H1 (cell line): Measurements from ENCODE around the gene NCOA5. TPM values are rescaled to one million over a fixed set of nuclear protein-coding genes. Genes with fewer than 3 reads are reported as not detected.

ENCODE experiments used
- CTCF ChIA-PET: fragments of 300-600 bp; sonication (Branson Sonifier 250); formaldehyde crosslinking; loops from one replicate; lab custom pipeline; 2021; ENCODE audit not compliant: partially characterized antibody; lab: Charles Lee
- POLR2A ChIA-PET: fragments of 300-600 bp; sonication (Branson Sonifier 250); formaldehyde crosslinking; loops from one replicate; lab custom pipeline; 2021; ENCODE audit warnings: inconsistent platforms; ENCODE audit not compliant: partially characterized antibody; lab: Charles Lee
- DNase-seq, 2 experiments: peaks; one replicate each; pipeline versions ENCODE4 v3.0.0 to v3.0.0-alpha.2; 2010 to 2022; ENCODE audit warnings: low spot score in 2 of 2, low read depth in 1 of 2, mixed read lengths in 1 of 2
- FAIRE-seq: peaks from 2 replicates; lab custom pipeline; 2011; peaks lifted over from hg19 to GRCh38; lab: Jason Lieb, UNC
- H2AFZ ChIP-seq: 2 replicates; pipeline ENCODE4 v1.8.1; 2012; ENCODE audit warnings: low read length, inconsistent platforms
- H2AK5ac ChIP-seq: 2 replicates; pipeline ENCODE4 v1.6.1; 2013; ENCODE audit warnings: low read depth, low read length
- H2BK120ac ChIP-seq: replicated peaks from 2 replicates; pipeline ENCODE3; 2013; ENCODE audit warnings: low read depth, low read length, inconsistent platforms
- H2BK12ac ChIP-seq: 2 replicates; pipeline ENCODE4 v1.6.1; 2013; ENCODE audit warnings: low read depth, low read length
- H2BK15ac ChIP-seq: 2 replicates; pipeline ENCODE4 v1.6.1; 2013; ENCODE audit warnings: low read length
- H2BK20ac ChIP-seq: 2 replicates; pipeline ENCODE4 v1.6.1; 2013; ENCODE audit warnings: low read length
- H2BK5ac ChIP-seq: 2 replicates; pipeline ENCODE4 v1.6.1; 2013; ENCODE audit warnings: low read depth, low read length
- H3K14ac ChIP-seq: 2 replicates; pipeline ENCODE4 v1.6.1; 2013; ENCODE audit warnings: inconsistent platforms; ENCODE audit not compliant: insufficient read length
- H3K18ac ChIP-seq: 2 replicates; pipeline ENCODE4 v1.6.1; 2013; ENCODE audit warnings: low read length; ENCODE audit errors: extremely low read depth
- H3K23ac ChIP-seq: 2 replicates; pipeline ENCODE4 v1.6.1; 2013; ENCODE audit warnings: inconsistent platforms; ENCODE audit not compliant: insufficient read length
- H3K23me2 ChIP-seq: 2 replicates; pipeline ENCODE4 v1.6.1; 2013; ENCODE audit warnings: low read depth, low read length
- H3K27ac ChIP-seq: 2 replicates; pipeline ENCODE4 v1.6.1; 2011; ENCODE audit warnings: low read depth, low read length, inconsistent platforms
- H3K27me3 ChIP-seq, 4 experiments: replicated peaks in 1 of 4; 1 replicate in 1 of 4; 2 replicates in 3 of 4; pipeline versions ENCODE4 v1.6.1 to v1.8.1; 2011 to 2013; ENCODE audit warnings: low read length in 3 of 4, mild to moderate bottlenecking in 3 of 4, inconsistent platforms in 2 of 4, mixed read lengths in 2 of 4, moderate library complexity in 1 of 4; ENCODE audit not compliant: control insufficient read depth in 3 of 4, insufficient read depth in 3 of 4; ENCODE audit errors: extremely low read depth in 1 of 4
- H3K36me3 ChIP-seq, 4 experiments: 2 replicates each; pipeline versions ENCODE4 v1.6.1 to v1.8.1; 2011 to 2013; ENCODE audit warnings: mild to moderate bottlenecking in 4 of 4, low read length in 3 of 4, moderate library complexity in 2 of 4, control low read depth in 1 of 4, inconsistent platforms in 1 of 4; ENCODE audit not compliant: insufficient read depth in 4 of 4, control insufficient read depth in 2 of 4
- H3K4ac ChIP-seq: replicated peaks from 2 replicates; pipeline ENCODE3; 2013; ENCODE audit warnings: low read length, low read depth, mixed read lengths, inconsistent platforms; ENCODE audit not compliant: insufficient read length
- H3K4me1 ChIP-seq, 4 experiments: replicated peaks in 1 of 4; 1 replicate in 1 of 4; 2 replicates in 3 of 4; pipeline versions ENCODE4 v1.6.1 to v1.8.1; 2011 to 2013; ENCODE audit warnings: low read length in 3 of 4, inconsistent platforms in 2 of 4, mixed read lengths in 1 of 4; ENCODE audit not compliant: insufficient read depth in 4 of 4, control insufficient read depth in 3 of 4
- H3K4me2 ChIP-seq, 2 experiments: 2 replicates each; pipeline versions ENCODE4 v1.6.1 to v1.8.1; 2011 to 2013; ENCODE audit warnings: low read depth in 2 of 2, low read length in 2 of 2, control low read depth in 1 of 2, inconsistent platforms in 1 of 2, mild to moderate bottlenecking in 1 of 2; ENCODE audit not compliant: insufficient read depth in 1 of 2
- H3K4me3 ChIP-seq, 4 experiments: fragments of 200-600, 300-600 bp in 1 of 4; sonication (generic), shearing (Covaris generic), sonication (Bioruptor Twin) in 1 of 4; 2 replicates each; pipeline versions ENCODE4 v1.5.1 to v1.8.1; 2011 to 2016; ENCODE audit warnings: low read length in 4 of 4, low read depth in 3 of 4, control low read depth in 2 of 4, inconsistent platforms in 2 of 4, mild to moderate bottlenecking in 2 of 4, mixed read lengths in 1 of 4, moderate library complexity in 1 of 4; ENCODE audit not compliant: insufficient read depth in 2 of 4; ENCODE audit errors: extremely low read depth in 1 of 4
- H3K56ac ChIP-seq: replicated peaks from 2 replicates; pipeline ENCODE3; 2013; ENCODE audit warnings: low read depth, mild to moderate bottlenecking, mixed read lengths, low read length, inconsistent platforms; ENCODE audit not compliant: insufficient read length
- H3K79me1 ChIP-seq: 2 replicates; pipeline ENCODE4 v1.6.1; 2013; ENCODE audit warnings: low read depth, low read length, control low read depth
- H3K79me2 ChIP-seq, 2 experiments: 2 replicates each; pipeline versions ENCODE4 v1.6.1 to v1.8.1; 2012 to 2013; ENCODE audit warnings: low read length in 2 of 2, mild to moderate bottlenecking in 2 of 2, inconsistent platforms in 1 of 2; ENCODE audit not compliant: insufficient read depth in 2 of 2, control insufficient read depth in 1 of 2
- H3K9ac ChIP-seq, 4 experiments: replicated peaks in 1 of 4; 1 replicate in 1 of 4; 2 replicates in 3 of 4; pipeline versions ENCODE4 v1.6.1 to v1.8.1; 2011 to 2013; ENCODE audit warnings: low read depth in 3 of 4, low read length in 3 of 4, control low read depth in 2 of 4, mild to moderate bottlenecking in 2 of 4, moderate library complexity in 2 of 4, inconsistent platforms in 1 of 4; ENCODE audit errors: extremely low read depth in 1 of 4
- H3K9me3 ChIP-seq, 2 experiments: 2 replicates each; pipeline versions ENCODE4 v1.6.1 to v1.8.1; 2012 to 2013; ENCODE audit warnings: mild to moderate bottlenecking in 2 of 2, moderate library complexity in 2 of 2, control low read depth in 1 of 2, inconsistent platforms in 1 of 2, low read depth in 1 of 2, low read length in 1 of 2, mixed read lengths in 1 of 2; ENCODE audit not compliant: insufficient read depth in 2 of 2
- H4K20me1 ChIP-seq, 2 experiments: replicated peaks in 1 of 2; 2 replicates each; pipeline versions ENCODE3 to v1.8.1; 2011 to 2013; ENCODE audit warnings: inconsistent platforms in 2 of 2, low read length in 2 of 2, mild to moderate bottlenecking in 1 of 2; ENCODE audit not compliant: insufficient read depth in 2 of 2, control insufficient read depth in 1 of 2
- H4K5ac ChIP-seq: 2 replicates; pipeline ENCODE4 v1.6.1; 2013; ENCODE audit warnings: low read length, low read depth, mixed read lengths, inconsistent platforms; ENCODE audit not compliant: insufficient read length
- H4K8ac ChIP-seq: 2 replicates; pipeline ENCODE4 v1.8.0; 2013; ENCODE audit warnings: mild to moderate bottlenecking, moderate library complexity, low read length, inconsistent platforms; ENCODE audit not compliant: insufficient read depth; ENCODE audit errors: extremely low read depth
- H4K91ac ChIP-seq: replicated peaks from 2 replicates; pipeline ENCODE3; 2013; ENCODE audit warnings: low read length, mixed read lengths, inconsistent platforms; ENCODE audit not compliant: insufficient read length
- BACH1 ChIP-seq: IDR thresholded peaks from 2 replicates; pipeline ENCODE4 v1.6.1; 2012; ENCODE audit warnings: low read length, improper control_type of control experiment
- BCL11A ChIP-seq, 2 experiments: IDR thresholded peaks; one replicate each; pipeline ENCODE4 v1.6.1; 2011; ENCODE audit warnings: low read depth in 2 of 2, low read length in 2 of 2, mild to moderate bottlenecking in 2 of 2
- BRCA1 ChIP-seq: IDR thresholded peaks from 2 replicates; pipeline ENCODE4 v1.6.1; 2012; ENCODE audit warnings: low read depth, low read length, improper control_type of control experiment
- EGR1 ChIP-seq: IDR thresholded peaks from 2 replicates; pipeline ENCODE4 v1.6.1; 2011; ENCODE audit warnings: low read depth, low read length, borderline replicate concordance
- JUN ChIP-seq: IDR thresholded peaks from 2 replicates; pipeline ENCODE4 v1.6.1; 2011; ENCODE audit warnings: low read depth, mild to moderate bottlenecking, improper control_type of control experiment, low read length
- MAFK ChIP-seq: IDR thresholded peaks from 2 replicates; pipeline ENCODE4 v1.6.1; 2012; ENCODE audit warnings: low read depth, mild to moderate bottlenecking, improper control_type of control experiment, low read length
- POLR2A ChIP-seq, 2 experiments: IDR thresholded peaks; 1 replicate in 1 of 2; 2 replicates in 1 of 2; pipeline ENCODE4 v1.6.1; 2011; ENCODE audit warnings: low read depth in 2 of 2, low read length in 2 of 2, mild to moderate bottlenecking in 2 of 2; ENCODE audit errors: control extremely low read depth in 1 of 2
- RNF2 ChIP-seq: fragments of 200-900, 300-1000 bp; sonication (generic); IDR thresholded peaks from 2 replicates; pipeline ENCODE4 v1.7.1; 2016; ENCODE audit warnings: borderline replicate concordance, low read depth, mild to moderate bottlenecking, antibody characterized with exemption, low read length; ENCODE audit not compliant: poor library complexity, severe bottlenecking; ENCODE audit errors: missing control alignments
- SAP30 ChIP-seq: fragments of 300-600 bp; sonication (generic); IDR thresholded peaks from 2 replicates; pipeline ENCODE4 v1.7.1; 2012; ENCODE audit warnings: low read length, moderate library complexity, mild to moderate bottlenecking, inconsistent platforms; ENCODE audit not compliant: insufficient read depth, insufficient replicate concordance
- TCF12 ChIP-seq: IDR thresholded peaks from 2 replicates; pipeline ENCODE4 v1.6.1; 2011; ENCODE audit warnings: low read depth, mild to moderate bottlenecking, low read length
- TEAD4 ChIP-seq: IDR thresholded peaks from 2 replicates; pipeline ENCODE4 v1.6.1; 2012; ENCODE audit warnings: low read depth, low read length, inconsistent platforms, mixed read lengths
- YY1 ChIP-seq: IDR thresholded peaks from 2 replicates; pipeline ENCODE4 v1.6.1; 2011; ENCODE audit warnings: low read depth, mild to moderate bottlenecking, low read length
- WGBS, 2 experiments: shearing (Covaris generic) in 1 of 2; methylation state at CpG; one replicate each; pipeline versions ENCODE4 v1.1.6 to v1.1.7; 2013 to 2015; ENCODE audit warnings: low lambda C conversion rate in 2 of 2, mixed read lengths in 2 of 2, inconsistent platforms in 1 of 2, low coverage in 1 of 2, missing lambda C conversion rate in 1 of 2; ENCODE audit not compliant: insufficient replicate concordance in 2 of 2, insufficient coverage in 1 of 2, insufficient read length in 1 of 2; ENCODE audit errors: extremely low coverage in 1 of 2, missing lambda C conversion rate in 1 of 2; 5-methylcytosine and 5-hydroxymethylcytosine counted together
- polyA plus RNA-seq, 7 experiments: library from polyadenylated mRNA; depleted of rRNA in 3 of 7; stranded (reverse) in 5 of 7; unstranded in 2 of 7; fragments of >200 nt in 5 of 7; fragments of 200-250 nt in 2 of 7; gene quantifications; 1 replicate in 5 of 7; 2 replicates in 1 of 7; 4 replicates in 1 of 7; pipeline versions ENCODE4 v1.2.1 to v1.2.3, GENCODE V29; 2011 to 2013; ENCODE audit warnings: missing spikeins in 2 of 7, mixed read lengths in 2 of 7
- total RNA-seq: library from RNA; stranded (reverse); fragmentation: NEBNext Ultra II Directional; extraction: Animal tissue kit (Norgen Biotek cat#: 25700); gene quantifications from 2 replicates; pipeline ENCODE4 v1.2.1, GENCODE V29; 2021
- TF ChIP-seq, protein P1 (sequence below): IDR thresholded peaks from 2 replicates; pipeline ENCODE4 v1.6.1; 2011; ENCODE audit warnings: low read depth, mild to moderate bottlenecking, low read length; ENCODE audit not compliant: insufficient read depth

The NCOA5 gene
- total and polyA plus RNA-seq, 2 of the 8 experiments (the other 6 are each of a cell fraction or from before 2014, with no cell fraction given), result 20.4 to 29.0 TPM

DNA sequence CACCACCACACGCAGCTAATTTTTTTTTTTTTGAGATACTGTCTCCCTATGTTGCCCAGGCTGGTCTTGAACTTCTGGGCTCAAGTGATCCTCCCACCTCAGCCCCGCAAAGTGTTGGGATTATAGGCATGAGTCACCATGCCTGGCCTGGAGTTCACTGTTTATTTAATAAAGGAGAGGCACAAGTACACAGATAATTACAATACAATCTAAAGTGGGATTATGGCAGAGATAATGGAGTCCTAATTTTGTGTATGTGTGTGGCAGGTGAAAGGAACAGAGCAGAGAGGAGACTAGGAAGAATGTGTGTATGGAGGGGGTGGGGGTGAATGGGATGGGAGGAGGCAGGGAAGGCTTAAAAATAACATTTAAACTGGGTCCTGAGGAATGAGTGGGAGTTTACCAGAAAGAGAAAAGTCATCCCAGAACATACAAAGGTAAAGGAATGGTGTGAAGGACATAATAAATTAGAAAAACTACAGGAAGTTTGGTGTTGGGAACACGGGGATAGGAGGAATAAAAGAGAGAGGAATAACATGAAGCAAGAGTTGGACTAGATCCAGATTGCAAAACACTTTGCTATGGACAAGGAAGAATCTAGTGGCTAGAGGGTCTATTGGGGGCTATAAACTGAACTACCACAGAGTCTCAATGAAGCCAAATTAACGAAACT is 4.4 kb downstream of the NCOA5 start:
- Histone ChIP-seq H2BK15ac (no peak overlapping the region), H3K79me1 (peaks cover 5% of the 10 kb centered on the region; the same call in 1 of the 2 replicates), H4K8ac (no peak overlapping the region), H4K20me1 (peaks cover 13 to 16% of the 10 kb centered on the region in 2 experiments), H4K5ac (no peak overlapping the region), H3K9me3 (no peaks in the 10 kb centered on the region), H3K4me3 (no peak overlapping the region), H2AFZ (no peak overlapping the region), H3K36me3 (no peaks in the 10 kb centered on the region), H3K14ac (no peak overlapping the region), H3K9ac (no peak overlapping the region), H4K91ac (no peak overlapping the region), H3K23me2 (no peaks in the 10 kb centered on the region; the same call in 1 of the 2 replicates), H3K23ac (no peak overlapping the region), H2AK5ac (no peak overlapping the region), H3K4ac (no peak overlapping the region), H3K18ac (no peak overlapping the region), H3K4me2 (no peak overlapping the region), H3K56ac (no peak overlapping the region), H2BK5ac (no peak overlapping the region), H3K4me1 (peaks cover 0 to 6% (median 2%) of the 10 kb centered on the region in 4 experiments; a peak in 4 of 7 replicates), H2BK20ac (no peak overlapping the region; the same call in 1 of the 2 replicates), H3K27ac (no peak overlapping the region), H3K79me2 (peaks cover 17 to 88% of the 10 kb centered on the region in 2 experiments), H2BK120ac (no peak overlapping the region), H2BK12ac (no peak overlapping the region), H3K27me3 (no peaks in the 10 kb centered on the region)
- FAIRE-seq (no peak), DNase-seq (no peak)
- ChIA-PET CTCF (interaction anchor here (0.5 to 1.2 kb wide), 6 partner anchors 20 to 89 kb away, joined by 3 to 5 read pairs (median 3); no protein-coding TSS in a partner anchor), POLR2A (interaction anchor here (0.6 to 3.0 kb wide), 5 partner anchors 11 to 1597 kb away, joined by 3 to 8 read pairs (median 3); no protein-coding TSS in a partner anchor)
- WGBS, 2 experiments, result 79% methylated on average over 4 of the region's 4 CpGs; no CpG with 5 or more reads in 1 of the 2 experiments
- TF ChIP-seq BCL11A (IDR thresholded peaks at IDR 0.05; ENCODE audit: low read depth in 2 of 2, low read length in 2 of 2) (no peak), YY1 (no peak), POLR2A (IDR thresholded peaks at IDR 0.05; ENCODE audit: control extremely low read depth in 1 of 2, low read depth in 2 of 2, low read length in 2 of 2) (no peak), MAFK (no peak), BACH1 (no peak), TEAD4 (no peak), SAP30 (no peak), EGR1 (no peak), JUN (no peak), TCF12 (no peak), RNF2 (no peak), BRCA1 (no peak)
- TF ChIP-seq, protein P1, sequence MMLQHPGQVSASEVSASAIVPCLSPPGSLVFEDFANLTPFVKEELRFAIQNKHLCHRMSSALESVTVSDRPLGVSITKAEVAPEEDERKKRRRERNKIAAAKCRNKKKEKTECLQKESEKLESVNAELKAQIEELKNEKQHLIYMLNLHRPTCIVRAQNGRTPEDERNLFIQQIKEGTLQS, result no peak
